Measurements from ENCODE around the gene ATP5MC3.
"Not testable (repeated sequence)": the region's sequence is repeated elsewhere in the genome, so short reads cannot be mapped to it uniquely, and the experiment has no call there.

ATP5MC3 gene

DNA sequence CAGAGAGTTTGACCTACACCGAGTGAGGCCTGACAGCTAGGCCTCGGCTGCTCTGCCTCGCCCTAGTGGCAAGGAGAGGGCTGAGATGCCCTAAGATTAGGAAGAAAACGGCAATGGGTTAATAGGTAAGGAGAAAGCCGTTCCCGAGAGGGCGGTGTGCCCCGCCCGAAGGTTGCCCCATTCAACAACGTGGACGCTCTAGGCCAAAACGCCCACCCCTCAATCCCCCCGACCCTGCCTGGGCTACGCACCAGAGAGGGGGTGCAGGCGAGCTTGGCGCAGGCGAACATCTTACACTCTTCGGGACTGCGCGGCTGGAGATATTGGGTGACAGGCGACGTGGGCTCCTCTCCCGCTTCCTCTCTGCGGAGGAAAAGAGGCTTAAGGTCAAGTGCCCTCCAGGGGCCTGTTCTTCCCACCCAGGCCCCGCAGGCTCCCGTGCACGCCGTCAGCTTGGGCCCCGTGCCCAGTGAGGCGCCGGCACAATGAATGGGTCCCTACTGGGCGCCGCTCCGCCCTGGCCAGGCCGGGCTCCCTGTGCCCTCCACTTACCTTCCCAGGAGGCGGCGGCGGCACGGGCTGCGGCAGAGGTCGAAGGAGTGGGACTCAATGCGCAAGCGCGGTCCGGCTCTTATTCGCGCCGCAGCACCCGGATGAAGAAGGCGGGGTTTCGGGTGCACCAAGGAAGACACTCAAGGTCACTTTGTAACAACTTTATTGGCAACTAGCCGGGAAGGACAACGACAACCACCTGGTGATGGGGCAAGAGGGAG, at the start of gene ATP5MC3:
Gene ATP5MC3 (minus strand): TSS at position 607 of the 773 bp plus-strand sequence. CDS start 317 bp downstream, at position 290.
- peak; percentile 93 for DNase-seq (ENCODE audit: low spot score)

DNA sequence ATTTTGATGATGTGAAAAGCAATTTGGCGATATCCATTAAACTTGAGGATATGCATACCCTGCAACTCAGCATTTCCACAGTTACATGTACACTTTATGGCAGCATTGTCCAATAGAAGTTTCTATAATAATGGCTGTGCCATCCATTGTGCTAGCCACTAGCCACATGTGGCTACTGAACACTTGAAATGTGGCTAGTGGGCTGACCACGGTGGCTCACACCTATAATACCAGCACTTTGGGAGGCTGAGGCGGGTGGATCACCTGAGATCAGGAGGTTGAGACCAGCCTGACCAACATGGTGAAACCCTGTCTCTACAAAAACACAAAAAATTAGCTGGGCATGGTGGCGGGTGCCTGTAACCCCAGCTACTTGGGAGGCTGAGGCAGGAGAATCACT, 47.1 kb upstream of the ATP5MC3 start:
- not testable (repeated sequence) for DNase-seq (ENCODE audit: low spot score)

GRCh38 chr2:175228179-175228578, 46.7 kb upstream of the ATP5MC3 start:
- DNase-seq (ENCODE audit: low spot score): no peak

DNA sequence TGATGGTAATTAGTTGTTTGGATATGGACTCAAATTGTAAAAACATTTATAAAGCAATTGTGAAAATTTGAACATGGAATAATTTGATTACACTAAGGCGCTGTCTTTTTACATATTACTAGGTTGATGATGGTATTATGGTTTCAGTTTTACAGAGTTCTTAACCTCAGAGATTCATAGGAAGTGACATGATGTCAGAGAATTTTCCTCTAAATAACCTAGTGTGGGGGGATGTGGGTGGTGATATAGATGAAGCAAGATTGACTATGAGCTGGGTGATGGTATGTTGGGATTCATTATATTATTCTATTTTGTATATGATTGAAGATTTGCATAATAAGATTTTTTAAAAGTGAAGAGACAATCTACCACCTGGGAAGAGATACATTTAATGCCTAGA, 45.9 kb upstream of the ATP5MC3 start:
- DNase-seq (ENCODE audit: low spot score): no peak

GRCh38 chr2:175220075-175220474, 38.6 kb upstream of the ATP5MC3 start:
- no peak for DNase-seq (ENCODE audit: low spot score)

- DNase-seq (ENCODE audit: low spot score): no peak
These were observed 37.0 kb upstream of the ATP5MC3 start for GRCh38 chr2:175218551-175218950.

DNA sequence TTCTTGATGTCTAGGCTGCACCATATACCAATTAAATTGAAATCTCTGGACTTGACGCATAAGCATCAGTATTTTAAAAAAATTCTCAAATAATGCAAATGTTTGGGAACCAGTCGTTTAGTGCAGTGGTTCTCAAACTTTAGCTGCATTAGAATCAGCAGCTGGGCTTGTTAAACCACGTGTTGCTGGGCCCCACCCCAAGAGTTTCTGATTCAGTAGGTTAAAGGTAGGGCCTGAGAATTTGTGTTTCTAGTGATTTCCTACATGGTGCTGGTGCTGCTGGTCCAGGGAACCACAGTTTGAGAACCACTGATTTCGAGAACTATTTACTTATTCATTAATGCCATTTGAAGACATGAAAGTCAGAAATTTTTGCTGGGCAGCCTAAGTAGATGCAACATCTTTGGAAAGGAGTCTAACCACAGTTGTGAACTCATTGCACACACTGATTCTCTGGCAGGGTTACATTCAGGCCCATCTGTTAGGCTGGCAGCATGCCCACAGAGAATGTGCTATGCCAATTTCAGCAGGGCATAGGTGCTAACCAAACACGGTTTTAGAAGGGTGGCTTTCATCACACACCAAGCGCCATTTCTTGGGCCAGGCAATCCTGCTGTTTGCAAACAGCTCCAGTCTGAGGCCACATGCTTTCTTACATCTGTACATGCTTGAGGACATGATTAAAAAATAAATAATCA, 26.4 kb upstream of the ATP5MC3 start:
- no peak for DNase-seq (ENCODE audit: low spot score)

GRCh38 chr2:175206866-175207265, 25.4 kb upstream of the ATP5MC3 start:
- no peak for DNase-seq (ENCODE audit: low spot score)

DNA sequence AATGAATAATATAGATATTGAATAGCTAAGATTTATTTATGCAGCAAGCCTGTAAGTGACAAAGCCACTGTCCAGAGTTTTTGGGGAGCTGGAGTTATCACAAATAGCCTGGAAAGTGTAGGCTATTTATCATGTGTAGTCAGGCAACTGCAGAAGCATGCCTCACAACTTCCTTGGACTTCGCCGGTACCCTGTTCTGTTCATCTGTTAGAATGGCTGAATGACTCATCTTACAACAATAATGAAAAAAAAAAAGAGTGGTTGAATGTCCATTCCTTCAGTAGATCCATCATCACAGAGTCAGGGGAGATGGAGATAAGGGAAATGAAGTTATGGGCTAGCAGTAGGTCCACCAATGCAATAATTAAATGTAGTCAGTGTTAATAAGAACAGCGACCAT, 24.0 kb upstream of the ATP5MC3 start:
- no peak for DNase-seq (ENCODE audit: low spot score)

- no peak for DNase-seq (ENCODE audit: low spot score)
These were observed 22.3 kb upstream of the ATP5MC3 start for GRCh38 chr2:175203621-175204496.

- DNase-seq (ENCODE audit: low spot score): no peak
These were observed 13.5 kb upstream of the ATP5MC3 start for GRCh38 chr2:175195012-175195411.

DNA sequence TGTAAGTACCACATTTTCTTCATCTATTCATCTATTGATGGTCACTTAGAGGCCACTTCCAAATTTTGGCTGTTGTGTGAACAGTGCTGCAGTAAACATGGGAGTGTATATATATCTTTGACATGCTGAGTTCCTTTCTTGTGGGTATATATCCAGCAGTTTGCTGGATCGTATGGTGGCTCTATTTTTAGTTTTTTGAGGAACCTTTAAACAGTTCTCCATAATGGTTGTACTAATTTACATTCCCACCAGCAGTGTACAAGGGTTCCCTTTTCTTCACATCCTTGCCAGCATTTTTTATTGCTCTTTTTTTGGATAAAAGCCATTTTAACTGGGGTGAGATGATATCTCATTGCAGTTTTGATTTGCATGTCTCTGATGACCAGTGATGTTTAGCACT, 7.3 kb upstream of the ATP5MC3 start:
- no peak for DNase-seq (ENCODE audit: low spot score)

DNA sequence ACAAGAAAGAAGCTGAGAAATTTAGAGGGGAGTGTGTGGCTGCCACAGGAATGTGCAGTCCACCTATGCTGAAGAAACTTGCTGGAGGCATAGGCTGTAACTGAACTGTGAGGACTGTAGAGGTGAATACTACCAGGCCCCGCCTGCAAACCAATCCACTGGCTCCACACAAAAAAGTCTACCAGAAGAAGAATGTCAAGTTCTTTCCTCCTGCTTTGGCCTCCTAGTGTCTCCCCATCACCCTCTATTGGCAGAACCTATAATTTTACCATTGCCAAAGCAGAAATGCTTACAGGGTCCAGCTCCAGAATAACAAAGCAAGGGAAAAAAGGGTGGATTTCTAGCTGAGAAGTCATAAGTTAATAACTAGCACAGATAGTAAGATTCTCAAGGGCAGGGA, 5.9 kb upstream of the ATP5MC3 start:
- DNase-seq (ENCODE audit: low spot score): no peak

GRCh38 chr2:175183674-175184073, 2.2 kb upstream of the ATP5MC3 start:
- DNase-seq (ENCODE audit: low spot score): no peak

- no peak for DNase-seq (ENCODE audit: low spot score)
These were observed 383 bp upstream of the ATP5MC3 start for GRCh38 chr2:175181877-175182308.

DNA sequence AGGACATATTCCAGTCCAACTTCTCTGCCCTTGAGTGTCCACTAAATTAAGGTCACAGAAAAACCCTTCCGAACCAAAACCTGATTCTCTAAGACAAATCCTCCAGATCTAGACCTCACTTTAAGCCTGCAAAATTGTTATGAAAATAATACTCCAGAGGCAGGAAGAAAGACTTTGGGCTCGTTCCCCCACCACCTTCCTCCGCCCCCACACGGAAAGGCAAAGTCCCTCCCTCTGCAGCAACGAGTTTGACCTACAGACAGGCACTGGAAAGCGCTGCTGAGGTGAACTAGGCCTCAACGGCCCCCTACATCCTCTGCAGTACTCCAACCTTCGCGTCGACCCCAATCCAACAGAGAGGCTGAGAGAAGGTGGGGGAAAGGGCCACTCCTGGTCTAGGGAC, 808 bp downstream of the ATP5MC3 start:
- DNase-seq (ENCODE audit: low spot score): peak; percentile 71

GRCh38 chr2:175176624-175177023, 4.9 kb downstream of the ATP5MC3 start:
- DNase-seq (ENCODE audit: low spot score): no peak

GRCh38 chr2:175175896-175176295, 5.6 kb downstream of the ATP5MC3 start:
- DNase-seq (ENCODE audit: low spot score): no peak

DNA sequence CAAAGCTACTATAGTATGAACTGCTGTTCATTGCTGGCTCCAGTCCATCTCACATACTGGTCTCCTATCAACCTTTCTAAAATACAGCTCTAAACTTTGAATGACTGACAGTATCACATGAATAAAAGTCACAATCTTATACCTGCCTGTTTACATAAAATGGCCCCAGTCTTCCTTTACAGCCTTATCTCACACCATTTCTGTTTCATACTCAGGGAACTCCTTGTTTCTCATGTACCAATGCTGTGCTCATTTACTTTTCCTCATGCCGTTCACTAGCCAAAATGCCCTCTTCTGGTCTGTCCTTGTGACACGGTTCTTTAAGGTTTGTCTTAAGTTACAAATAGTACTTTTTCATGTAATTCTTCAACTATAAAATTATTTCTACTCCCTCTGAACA, 6.2 kb downstream of the ATP5MC3 start:
- DNase-seq (ENCODE audit: low spot score): no peak

DNA sequence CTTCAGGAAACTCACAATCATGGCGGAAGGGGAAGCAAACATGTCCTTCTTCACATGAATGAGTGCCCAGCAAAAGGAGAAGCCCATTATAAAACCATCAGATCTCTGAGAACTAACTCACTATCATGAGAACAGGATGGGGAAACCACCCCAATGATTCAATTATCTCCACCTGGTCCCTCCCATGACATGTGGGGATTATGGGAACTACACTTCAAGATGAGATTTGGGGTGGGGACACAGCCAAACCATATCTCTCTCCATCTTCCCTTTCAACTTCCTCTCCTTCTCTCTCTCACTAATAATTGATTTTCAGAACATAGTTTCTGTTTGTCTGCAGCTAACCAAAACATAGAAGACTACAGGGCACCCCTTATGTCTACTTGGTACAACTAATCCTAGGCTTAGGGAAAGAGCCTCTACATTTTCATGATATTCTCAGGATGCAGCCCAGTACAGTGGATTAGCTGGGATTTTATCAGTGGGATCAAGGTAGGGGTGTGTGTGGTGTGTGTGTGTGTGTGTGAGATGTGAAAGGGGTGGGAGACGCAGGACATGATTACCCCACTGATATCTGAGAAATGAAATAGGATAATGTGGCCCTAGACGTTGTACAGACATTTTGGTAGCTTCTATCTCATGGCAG, 10.7 kb downstream of the ATP5MC3 start:
- DNase-seq (ENCODE audit: low spot score): no peak

- no peak for DNase-seq (ENCODE audit: low spot score)
These were observed 12.3 kb downstream of the ATP5MC3 start for GRCh38 chr2:175169191-175169590.

DNA sequence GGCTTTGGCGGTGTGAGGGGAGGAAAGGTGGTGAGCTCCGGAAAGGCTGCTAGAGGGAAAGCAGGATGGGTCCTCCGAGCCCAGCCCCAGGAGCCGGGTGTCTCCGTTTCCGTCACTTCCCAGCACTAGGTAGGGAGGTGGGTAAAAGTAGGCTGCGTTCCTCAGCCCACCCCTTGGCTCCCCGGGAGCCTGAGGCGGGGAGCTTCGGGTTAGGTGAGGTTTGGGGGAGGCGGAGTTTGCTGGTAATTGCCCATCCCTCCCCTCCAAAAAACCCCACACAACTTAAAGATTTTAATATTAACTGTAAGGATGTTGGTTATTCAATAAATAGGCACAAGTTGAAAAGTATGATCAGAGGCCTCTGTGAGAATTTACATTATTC, 13.0 kb downstream of the ATP5MC3 start:
- DNase-seq (ENCODE audit: low spot score): no peak
